Naive thymus-derived CD8-positive, alpha-beta T cell (primary cell): ENCODE measurements around the gene CXCL14. TPM values are rescaled to one million over a fixed set of nuclear protein-coding genes. Genes with fewer than 3 reads are reported as not detected.

Experiments used
- ATAC-seq, 2 donors: fragments of 150-1000 bp; cut with Tn5 transposase in 1 of 2; sonication (Bioruptor Pico), chemical (Tn5 transposase) in 1 of 2; 1 replicate in 1 of 2; 2 replicates in 1 of 2; pipeline ENCODE4 v1.10.0; 2021; ENCODE audit warnings: mild to moderate bottlenecking in 2 of 2, moderate library complexity in 2 of 2
- POLR2A ChIA-PET: fragments of 350-600 bp; sonication (Branson Sonifier 250); formaldehyde crosslinking; loops from one replicate; lab custom pipeline; 2021; ENCODE audit warnings: antibody characterized with exemption; lab: Charles Lee
- DNase-seq, 10 donors: peaks; one replicate each; pipeline versions ENCODE4 v3.0.0 to v3.0.0-alpha.2; 2020 to 2022
- H3K27ac Mint-ChIP-seq, 10 donors: one replicate each; pipeline ENCODE4 v1.8.0; 2020 to 2022; ENCODE audit warnings: mild to moderate bottlenecking in 10 of 10, mixed read lengths in 10 of 10, moderate library complexity in 4 of 10, inconsistent platforms in 1 of 10
- H3K27me3 Mint-ChIP-seq, 5 donors: one replicate each; pipeline ENCODE4 v1.8.0; 2021 to 2022; ENCODE audit warnings: mixed read lengths in 5 of 5
- H3K36me3 Mint-ChIP-seq, 3 donors: one replicate each; pipeline ENCODE4 v1.8.0; 2020 to 2022; ENCODE audit warnings: mixed read lengths in 3 of 3, mild to moderate bottlenecking in 2 of 3, inconsistent platforms in 1 of 3
- H3K4me1 Mint-ChIP-seq, 4 donors: one replicate each; pipeline ENCODE4 v1.8.0; 2021 to 2022; ENCODE audit warnings: mixed read lengths in 4 of 4
- H3K4me3 Mint-ChIP-seq, 10 donors: one replicate each; pipeline ENCODE4 v1.8.0; 2020 to 2022; ENCODE audit warnings: mild to moderate bottlenecking in 10 of 10, mixed read lengths in 10 of 10, moderate library complexity in 6 of 10, inconsistent platforms in 1 of 10
- H3K9me3 Mint-ChIP-seq, 9 donors: one replicate each; pipeline ENCODE4 v1.8.0; 2020 to 2022; ENCODE audit warnings: mixed read lengths in 9 of 9, mild to moderate bottlenecking in 3 of 9, inconsistent platforms in 1 of 9, moderate library complexity in 1 of 9
- polyA plus RNA-seq, 3 donors: library from polyadenylated mRNA; unstranded; fragments of 300-500 nt; fragmentation: Illumina TruSeq; gene quantifications; one replicate each; pipeline ENCODE4 v1.2.3, GENCODE V29; 2021
- total RNA-seq, 8 experiments: library from RNA in 2 of 8; stranded (reverse) in 2 of 8; gene quantifications; one replicate each; pipeline ENCODE4 v1.2.3 and lab custom pipeline; 2021 to 2026

Gene CXCL14
- total and polyA plus RNA-seq, 5 experiments from 2014 or later = not detected

GRCh38 chr5:135593141-135593540 is 14.3 kb upstream of the CXCL14 start:
- ATAC-seq = no peak
- POLR2A ChIA-PET = no interaction called here
- Mint-ChIP-seq H3K4me1 (peaks cover 0 to 2% (median 0%) of the 10 kb centered on the region in 4 donors), H3K9me3 (no peaks in the 10 kb centered on the region), H3K27me3 (peaks cover 0 to 22% (median 4%) of the 10 kb centered on the region in 5 donors), H3K36me3 (no peaks in the 10 kb centered on the region), H3K27ac (no peak overlapping the region), H3K4me3 (no peak overlapping the region)
- no peak for DNase-seq

- Mint-ChIP-seq H3K9me3 (no peaks in the 10 kb centered on the region), H3K4me1 (peaks cover 0 to 2% (median 0%) of the 10 kb centered on the region in 4 donors), H3K4me3 (no peak overlapping the region), H3K27me3 (peaks cover 0 to 21% (median 4%) of the 10 kb centered on the region in 5 donors), H3K27ac (no peak overlapping the region), H3K36me3 (no peaks in the 10 kb centered on the region)
- POLR2A ChIA-PET = no interaction called here
- no peak for ATAC-seq
- DNase-seq = no peak
Observed at GRCh38 chr5:135592312-135593045, 13.7 kb upstream of the CXCL14 start.

GRCh38 chr5:135591277-135591676 is 12.5 kb upstream of the CXCL14 start:
- H3K27me3 Mint-ChIP-seq = peaks cover 0 to 12% (median 4%) of the 10 kb centered on the region in 5 donors
- no peak for ATAC-seq
- H3K4me3 Mint-ChIP-seq = no peak overlapping the region
- H3K4me1 Mint-ChIP-seq = peaks cover 0 to 2% (median 0%) of the 10 kb centered on the region in 4 donors
- H3K9me3 Mint-ChIP-seq = no peaks in the 10 kb centered on the region
- POLR2A ChIA-PET = no interaction called here
- H3K27ac Mint-ChIP-seq = peak overlapping the region in 1 of 10 donors; percentile 26
- H3K36me3 Mint-ChIP-seq = no peaks in the 10 kb centered on the region
- no peak for DNase-seq

- Mint-ChIP-seq H3K4me1 (peaks cover 0 to 2% (median 0%) of the 10 kb centered on the region in 4 donors), H3K4me3 (no peak overlapping the region), H3K27ac (no peak overlapping the region), H3K9me3 (no peaks in the 10 kb centered on the region), H3K27me3 (peaks cover 3 to 17% (median 9%) of the 10 kb centered on the region in 5 donors), H3K36me3 (no peaks in the 10 kb centered on the region)
- ATAC-seq (no peak), DNase-seq (no peak)
- POLR2A ChIA-PET = no interaction called here
Observed at GRCh38 chr5:135589152-135589551, 10.4 kb upstream of the CXCL14 start.

GRCh38 chr5:135587721-135588663 is 9.2 kb upstream of the CXCL14 start:
- peaks cover 4 to 25% (median 15%) of the 10 kb centered on the region in 5 donors for H3K27me3 Mint-ChIP-seq
- DNase-seq (no peak), ATAC-seq (no peak)
- no peak overlapping the region for H3K27ac Mint-ChIP-seq
- peaks cover 0 to 2% (median 0%) of the 10 kb centered on the region in 4 donors for H3K4me1 Mint-ChIP-seq
- no peaks in the 10 kb centered on the region for H3K36me3 Mint-ChIP-seq
- no peak overlapping the region for H3K4me3 Mint-ChIP-seq
- H3K9me3 Mint-ChIP-seq = no peaks in the 10 kb centered on the region
- POLR2A ChIA-PET = no interaction called here

GRCh38 chr5:135584918-135585317 is 6.1 kb upstream of the CXCL14 start:
- no peak for DNase-seq
- POLR2A ChIA-PET = no interaction called here
- no peak for ATAC-seq
- H3K36me3 Mint-ChIP-seq = no peaks in the 10 kb centered on the region
- no peak overlapping the region for H3K27ac Mint-ChIP-seq
- H3K9me3 Mint-ChIP-seq = peaks cover 0 to 2% (median 0%) of the 10 kb centered on the region in 9 donors
- H3K4me1 Mint-ChIP-seq = no peaks in the 10 kb centered on the region
- H3K27me3 Mint-ChIP-seq = peaks cover 15 to 50% (median 30%) of the 10 kb centered on the region in 5 donors
- no peak overlapping the region for H3K4me3 Mint-ChIP-seq

GRCh38 chr5:135584276-135584675 is 5.5 kb upstream of the CXCL14 start:
- no peak overlapping the region for H3K27ac Mint-ChIP-seq
- DNase-seq (no peak), ATAC-seq (no peak)
- H3K4me3 Mint-ChIP-seq = no peak overlapping the region
- H3K4me1 Mint-ChIP-seq = no peaks in the 10 kb centered on the region
- peaks cover 20 to 57% (median 37%) of the 10 kb centered on the region in 5 donors for H3K27me3 Mint-ChIP-seq
- no peaks in the 10 kb centered on the region for H3K36me3 Mint-ChIP-seq
- POLR2A ChIA-PET = no interaction called here
- H3K9me3 Mint-ChIP-seq = peaks cover 0 to 2% (median 0%) of the 10 kb centered on the region in 9 donors

GRCh38 chr5:135582099-135582781 is 3.4 kb upstream of the CXCL14 start:
- no peaks in the 10 kb centered on the region for H3K36me3 Mint-ChIP-seq
- peaks cover 0 to 2% (median 0%) of the 10 kb centered on the region in 9 donors for H3K9me3 Mint-ChIP-seq
- DNase-seq (no peak), ATAC-seq (no peak)
- H3K4me3 Mint-ChIP-seq = no peak overlapping the region
- H3K27me3 Mint-ChIP-seq = peaks cover 28 to 73% (median 49%) of the 10 kb centered on the region in 5 donors
- H3K4me1 Mint-ChIP-seq = peaks cover 0 to 2% (median 1%) of the 10 kb centered on the region in 4 donors
- H3K27ac Mint-ChIP-seq = no peak overlapping the region
- POLR2A ChIA-PET = no interaction called here

- POLR2A ChIA-PET = no interaction called here
- no peak overlapping the region for H3K4me3 Mint-ChIP-seq
- H3K36me3 Mint-ChIP-seq = no peaks in the 10 kb centered on the region
- peaks cover 0 to 2% (median 0%) of the 10 kb centered on the region in 9 donors for H3K9me3 Mint-ChIP-seq
- DNase-seq = no peak
- no peak overlapping the region for H3K27ac Mint-ChIP-seq
- ATAC-seq = no peak
- H3K27me3 Mint-ChIP-seq = peaks cover 31 to 73% (median 47%) of the 10 kb centered on the region in 5 donors
- H3K4me1 Mint-ChIP-seq = peaks cover 0 to 2% (median 1%) of the 10 kb centered on the region in 4 donors
Observed at GRCh38 chr5:135578305-135578684, 496 bp downstream of the CXCL14 start.

- no peak for DNase-seq
- H3K27ac Mint-ChIP-seq = no peak overlapping the region
- H3K4me1 Mint-ChIP-seq = peaks cover 0 to 2% (median 1%) of the 10 kb centered on the region in 4 donors
- H3K36me3 Mint-ChIP-seq = no peaks in the 10 kb centered on the region
- H3K27me3 Mint-ChIP-seq = peaks cover 27 to 73% (median 46%) of the 10 kb centered on the region in 5 donors
- H3K4me3 Mint-ChIP-seq = no peak overlapping the region
- ATAC-seq = no peak
- POLR2A ChIA-PET = no interaction called here
- H3K9me3 Mint-ChIP-seq = peaks cover 0 to 2% (median 0%) of the 10 kb centered on the region in 9 donors
Observed at GRCh38 chr5:135577421-135577820, 1.4 kb downstream of the CXCL14 start.

GRCh38 chr5:135576075-135576599 is 2.7 kb downstream of the CXCL14 start:
- H3K9me3 Mint-ChIP-seq = peaks cover 0 to 2% (median 0%) of the 10 kb centered on the region in 9 donors
- ATAC-seq (no peak), DNase-seq (no peak)
- H3K27ac Mint-ChIP-seq = no peak overlapping the region
- POLR2A ChIA-PET = no interaction called here
- no peak overlapping the region for H3K4me3 Mint-ChIP-seq
- H3K4me1 Mint-ChIP-seq = peaks cover 0 to 2% (median 1%) of the 10 kb centered on the region in 4 donors
- no peaks in the 10 kb centered on the region for H3K36me3 Mint-ChIP-seq
- peaks cover 21 to 70% (median 42%) of the 10 kb centered on the region in 5 donors for H3K27me3 Mint-ChIP-seq

- Mint-ChIP-seq H3K36me3 (no peaks in the 10 kb centered on the region), H3K9me3 (no peaks in the 10 kb centered on the region), H3K4me1 (peaks cover 0 to 2% (median 1%) of the 10 kb centered on the region in 4 donors), H3K4me3 (no peak overlapping the region), H3K27me3 (peaks cover 14 to 54% (median 27%) of the 10 kb centered on the region in 5 donors), H3K27ac (no peak overlapping the region)
- POLR2A ChIA-PET = no interaction called here
- no peak for ATAC-seq
- DNase-seq = no peak
Observed at GRCh38 chr5:135574493-135574892, 4.3 kb downstream of the CXCL14 start.
